Spleen (tissue), 11 donors: ENCODE data around the gene KCTD8. TPM values are rescaled to one million over a fixed set of nuclear protein-coding genes. Genes with fewer than 3 reads are reported as not detected.

Experiments
- DNase-seq: peaks from one replicate; pipeline ENCODE4 v3.0.0-alpha.2; 2020
- H3K27ac ChIP-seq, 8 donors: fragments of 200-600 bp; sonication (generic) in 7 of 8; 1 replicate in 4 of 8; 2 replicates in 4 of 8; pipeline versions ENCODE4 v1.5.0 to v1.8.0; 2016 to 2021; ENCODE audit warnings: inconsistent platforms in 4 of 8, mild to moderate bottlenecking in 4 of 8, moderate library complexity in 1 of 8
- H3K27me3 ChIP-seq, 7 donors: fragments of 200-600 bp; sonication (generic) in 6 of 7; replicated peaks in 1 of 7; 1 replicate in 4 of 7; 2 replicates in 3 of 7; pipeline versions ENCODE4 v1.5.0 to v1.8.0; 2016 to 2021; ENCODE audit warnings: inconsistent platforms in 3 of 7, mild to moderate bottlenecking in 1 of 7
- H3K36me3 ChIP-seq, 6 donors: fragments of 200-600 bp; sonication (generic) in 5 of 6; 1 replicate in 4 of 6; 2 replicates in 2 of 6; pipeline versions ENCODE4 v1.5.0 to v1.8.0; 2016 to 2021; ENCODE audit warnings: inconsistent platforms in 2 of 6
- H3K4me1 ChIP-seq, 6 donors: fragments of 200-600 bp; sonication (generic) in 5 of 6; 1 replicate in 3 of 6; 2 replicates in 3 of 6; pipeline versions ENCODE4 v1.5.0 to v1.8.0; 2016 to 2021; ENCODE audit warnings: inconsistent platforms in 3 of 6
- H3K4me3 ChIP-seq, 8 donors: fragments of 200-600 bp; sonication (generic) in 7 of 8; 1 replicate in 4 of 8; 2 replicates in 4 of 8; pipeline versions ENCODE4 v1.5.0 to v1.8.0; 2016 to 2021; ENCODE audit warnings: inconsistent platforms in 4 of 8, mild to moderate bottlenecking in 4 of 8, moderate library complexity in 2 of 8
- H3K9me3 ChIP-seq, 8 donors: fragments of 200-600 bp; sonication (generic) in 7 of 8; 1 replicate in 4 of 8; 2 replicates in 4 of 8; pipeline versions ENCODE4 v1.5.0 to v1.8.0; 2016 to 2021; ENCODE audit warnings: inconsistent platforms in 4 of 8
- CTCF ChIP-seq, 11 experiments: fragments of 200-600 bp in 7 of 11; fragments of 450-650 bp in 4 of 11; sonication (generic) in 4 of 11; IDR thresholded peaks in 8 of 11; conservative IDR thresholded peaks in 3 of 11; 1 replicate in 7 of 11; 2 replicates in 4 of 11; pipeline versions ENCODE4 v1.4.0 to v1.8.0; 2016 to 2021; ENCODE audit warnings: antibody characterized with exemption in 11 of 11, inconsistent platforms in 4 of 11, mild to moderate bottlenecking in 1 of 11
- POLR2A ChIP-seq, 3 donors: fragments of 450-650 bp; IDR thresholded peaks; one replicate each; pipeline ENCODE4 v1.5.1; 2017; ENCODE audit warnings: antibody characterized with exemption in 3 of 3, mild to moderate bottlenecking in 1 of 3
- POLR2AphosphoS5 ChIP-seq, 3 donors: sonication (generic); formaldehyde crosslinking; IDR thresholded peaks; one replicate each; pipeline ENCODE4 v1.5.1; 2017; ENCODE audit warnings: antibody characterized with exemption in 3 of 3
- WGBS, 5 donors: extraction: QIAGEN DNeasy Blood & Tissue Kit in 3 of 5; methylation state at CpG; one replicate each; pipeline versions ENCODE4 v1.1.5 to v1.1.7; 2013 to 2018; 5-methylcytosine and 5-hydroxymethylcytosine counted together
- intact Hi-C: fragments of 100-400 bp; cut with DNase I; formaldehyde crosslinking; loops from one replicate; pipeline ENCODE4 v1.15.0; 2023; ENCODE audit warnings: low total_unique reads
- polyA plus RNA-seq, 3 donors: library from polyadenylated mRNA; stranded (reverse); fragments of 200-250 nt; gene quantifications; one replicate each; pipeline ENCODE4 v1.2.1, GENCODE V29; 2013
- total RNA-seq, 7 donors: library from RNA; depleted of rRNA in 3 of 7; stranded (reverse); fragments of >200 nt in 3 of 7; fragmentation: NEBNext Ultra II Directional in 4 of 7; extraction: Animal tissue kit (Norgen Biotek cat#: 25700) in 4 of 7; gene quantifications; one replicate each; pipeline versions ENCODE4 v1.1.0 to v1.2.1, GENCODE V29; 2016 to 2021
- donor health status: healthy with polysubstance abuse.
- donor health status: DM: no; HTN: no; CAD: no; lungs with moderate emphysema.
- donor health status: DM: no; HTN: no; CAD: no.
- donor health status: Bipolar disorder and iron deficiency.
- donor health status: healthy.
- donor health status: DM: no; HTN: no; CAD: no.
- donor health status: DM: yes; HTN: yes; CAD: no.

KCTD8 gene
- total and polyA plus RNA-seq, 10 donors: 0.30 TPM; not detected in 9

- no peak for TF ChIP-seq POLR2AphosphoS5 (IDR thresholded peaks at IDR 0.05)
- TF ChIP-seq CTCF (IDR thresholded peaks at IDR 0.05 in 8 of 11, conservative IDR thresholded peaks at IDR 0.05 in 3 of 11): no peak
- TF ChIP-seq POLR2A (IDR thresholded peaks at IDR 0.05): no peak
- Histone ChIP-seq H3K9me3 (peaks cover 0 to 9% (median 2%) of the 10 kb centered on the region in 8 donors), H3K27me3 (no peaks in the 10 kb centered on the region), H3K4me3 (no peak overlapping the region), H3K27ac (no peak overlapping the region), H3K4me1 (no peaks in the 10 kb centered on the region), H3K36me3 (no peaks in the 10 kb centered on the region)
- 57 to 75% (median 72%) methylated on average over 2 of the region's 2 CpGs for WGBS, 5 donors
- intact Hi-C loops: no loop called here
- no peak for DNase-seq
Observed at GRCh38 chr4:44162538-44163270, 285.9 kb downstream of the KCTD8 start.

GRCh38 chr4:44161756-44162155 is 286.9 kb downstream of the KCTD8 start:
- Histone ChIP-seq H3K4me1 (no peaks in the 10 kb centered on the region), H3K27ac (no peak overlapping the region), H3K36me3 (no peaks in the 10 kb centered on the region), H3K4me3 (no peak overlapping the region), H3K27me3 (no peaks in the 10 kb centered on the region), H3K9me3 (peaks cover 0 to 2% (median 0%) of the 10 kb centered on the region in 8 donors)
- 59 to 74% (median 68%) methylated on average over 3 of the region's 3 CpGs for WGBS, 5 donors
- no peak for TF ChIP-seq CTCF (IDR thresholded peaks at IDR 0.05 in 8 of 11, conservative IDR thresholded peaks at IDR 0.05 in 3 of 11)
- DNase-seq: no peak
- intact Hi-C loops: no loop called here

- DNase-seq: no peak
- Histone ChIP-seq H3K36me3 (no peaks in the 10 kb centered on the region), H3K9me3 (peaks cover 0 to 11% (median 0%) of the 10 kb centered on the region in 8 donors), H3K27ac (no peak overlapping the region), H3K4me1 (no peaks in the 10 kb centered on the region), H3K27me3 (no peaks in the 10 kb centered on the region), H3K4me3 (no peak overlapping the region)
- WGBS, 5 donors: 52 to 66% (median 56%) methylated on average over 4 of the region's 4 CpGs
- intact Hi-C loops: no loop called here
- no peak for TF ChIP-seq POLR2A (IDR thresholded peaks at IDR 0.05)
- TF ChIP-seq CTCF (IDR thresholded peaks at IDR 0.05 in 8 of 11, conservative IDR thresholded peaks at IDR 0.05 in 3 of 11): no peak
- TF ChIP-seq POLR2AphosphoS5 (IDR thresholded peaks at IDR 0.05): no peak
Observed at GRCh38 chr4:44160776-44161367, 287.7 kb downstream of the KCTD8 start.

- Histone ChIP-seq H3K4me1 (no peaks in the 10 kb centered on the region), H3K4me3 (no peak overlapping the region), H3K27ac (no peak overlapping the region), H3K27me3 (no peaks in the 10 kb centered on the region), H3K36me3 (no peaks in the 10 kb centered on the region), H3K9me3 (peaks cover 0 to 13% (median 0%) of the 10 kb centered on the region in 8 donors)
- TF ChIP-seq POLR2AphosphoS5 (IDR thresholded peaks at IDR 0.05) (no peak), CTCF (IDR thresholded peaks at IDR 0.05 in 8 of 11, conservative IDR thresholded peaks at IDR 0.05 in 3 of 11) (no peak), POLR2A (IDR thresholded peaks at IDR 0.05) (no peak)
- DNase-seq: no peak
- 76 to 98% (median 86%) methylated on average over 1 of the region's 1 CpG for WGBS, 5 donors
- intact Hi-C loops: no loop called here
Observed at GRCh38 chr4:44159991-44160390, 288.6 kb downstream of the KCTD8 start.
